ENCODE results near the gene SMIM33. TPM values are rescaled to one million over a fixed set of nuclear protein-coding genes. Genes with fewer than 3 reads are reported as not detected.

The SMIM33 gene
- total and polyA plus RNA-seq, 2 donors (not counting 1 experiment from before 2014, with no cell fraction given), result not detected

DNA sequence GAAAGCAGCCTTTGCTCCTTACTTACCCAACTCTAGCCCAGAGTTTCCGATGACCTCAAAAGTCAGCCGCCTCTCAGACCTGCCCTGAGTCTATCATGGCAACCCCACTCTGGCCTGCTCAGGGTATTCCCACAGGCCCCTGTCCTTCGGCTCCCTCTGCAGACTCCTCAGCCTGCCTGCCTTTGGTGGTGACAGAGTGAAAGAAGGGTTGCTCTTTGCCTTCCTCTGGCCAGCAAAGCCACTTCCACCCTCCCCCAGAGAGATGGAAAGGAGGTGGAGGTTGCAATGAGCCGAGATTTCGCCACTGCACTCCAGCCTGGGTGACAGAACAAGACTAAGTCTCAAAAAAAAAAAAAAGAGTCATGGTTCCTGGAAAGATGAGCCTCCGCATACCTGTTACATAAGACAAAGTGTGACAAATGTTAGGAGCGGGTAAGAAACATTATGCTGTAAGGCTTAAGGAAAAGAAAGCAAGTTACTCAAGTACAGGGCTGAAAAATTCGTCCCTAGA lies 2.3 kb upstream of the SMIM33 start:
- no peak for TF ChIP-seq EZH2 (IDR thresholded peaks at IDR 0.05; ENCODE audit: borderline replicate concordance, insufficient read depth, low read depth, low read length, poor library complexity, severe bottlenecking)
- TF ChIP-seq, protein P1, sequence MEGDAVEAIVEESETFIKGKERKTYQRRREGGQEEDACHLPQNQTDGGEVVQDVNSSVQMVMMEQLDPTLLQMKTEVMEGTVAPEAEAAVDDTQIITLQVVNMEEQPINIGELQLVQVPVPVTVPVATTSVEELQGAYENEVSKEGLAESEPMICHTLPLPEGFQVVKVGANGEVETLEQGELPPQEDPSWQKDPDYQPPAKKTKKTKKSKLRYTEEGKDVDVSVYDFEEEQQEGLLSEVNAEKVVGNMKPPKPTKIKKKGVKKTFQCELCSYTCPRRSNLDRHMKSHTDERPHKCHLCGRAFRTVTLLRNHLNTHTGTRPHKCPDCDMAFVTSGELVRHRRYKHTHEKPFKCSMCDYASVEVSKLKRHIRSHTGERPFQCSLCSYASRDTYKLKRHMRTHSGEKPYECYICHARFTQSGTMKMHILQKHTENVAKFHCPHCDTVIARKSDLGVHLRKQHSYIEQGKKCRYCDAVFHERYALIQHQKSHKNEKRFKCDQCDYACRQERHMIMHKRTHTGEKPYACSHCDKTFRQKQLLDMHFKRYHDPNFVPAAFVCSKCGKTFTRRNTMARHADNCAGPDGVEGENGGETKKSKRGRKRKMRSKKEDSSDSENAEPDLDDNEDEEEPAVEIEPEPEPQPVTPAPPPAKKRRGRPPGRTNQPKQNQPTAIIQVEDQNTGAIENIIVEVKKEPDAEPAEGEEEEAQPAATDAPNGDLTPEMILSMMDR (IDR thresholded peaks at IDR 0.05), result no peak
- no peak overlapping the region for H3K27ac ChIP-seq (ENCODE audit: low read length in 2 of 2)
- WGBS (ENCODE audit: insufficient coverage), result 72% methylated on average over 3 of the region's 8 CpGs
- Mint-ChIP-seq H3K4me3 (no peak overlapping the region), H3K27ac (no peak overlapping the region), H3K27me3 (peaks cover 16% of the 10 kb centered on the region), H3K4me1 (peaks cover 8% of the 10 kb centered on the region), H3K9me3 (ENCODE audit: insufficient read depth) (no peaks in the 10 kb centered on the region)
- no peak overlapping the region for H3K9ac ChIP-seq (ENCODE audit: low read length)
- ATAC-seq (ENCODE audit: low read depth) (no peak), DNase-seq (no peak)
- POLR2A ChIA-PET, result no interaction called here
- CTCF ChIA-PET, result no interaction called here
- H2AFZ ChIP-seq (ENCODE audit: insufficient read depth, low read depth, low read length, poor library complexity, severe bottlenecking), result no peak overlapping the region
- H3K4me3 ChIP-seq (ENCODE audit: control extremely low read depth in 1 of 5, extremely low read depth in 1 of 5, insufficient read depth in 1 of 5, low read depth in 2 of 5, low read length in 4 of 5), result no peak overlapping the region
- intact Hi-C loops (cut with micrococcal nuclease), result no loop called here
- H3K4me2 ChIP-seq (replicated peaks; ENCODE audit: low read depth, low read length, poor library complexity, severe bottlenecking), result no peak overlapping the region
- no peaks in the 10 kb centered on the region for H3K36me3 ChIP-seq (replicated peaks in 1 of 2; ENCODE audit: control extremely low read depth in 1 of 2, control insufficient read depth in 1 of 2, extremely low read depth in 1 of 2, insufficient read depth in 2 of 2, low read length in 1 of 2)
- H3K79me2 ChIP-seq (ENCODE audit: control insufficient read depth, insufficient read depth, low read length), result no peaks in the 10 kb centered on the region
- H3K4me1 ChIP-seq (ENCODE audit: control insufficient read depth in 2 of 2, insufficient read depth in 2 of 2, low read length in 2 of 2), result peaks cover 8 to 11% of the 10 kb centered on the region in 2 donors
- peaks cover 0 to 5% (median 0%) of the 10 kb centered on the region in 3 donors for H3K9me3 ChIP-seq (ENCODE audit: control extremely low read depth in 1 of 3, control insufficient read depth in 2 of 3, insufficient read depth in 1 of 3, low read length in 2 of 3)
- no peaks in the 10 kb centered on the region for H4K20me1 ChIP-seq (ENCODE audit: control insufficient read depth, insufficient read depth, low read length, poor library complexity, severe bottlenecking)
- peaks cover 0 to 9% (median 4%) of the 10 kb centered on the region in 4 experiments for H3K27me3 ChIP-seq (replicated peaks in 1 of 4; ENCODE audit: control extremely low read depth in 1 of 4, control insufficient read depth in 3 of 4, insufficient read depth in 4 of 4, low read length in 3 of 4)

- no peak for DNase-seq
- Histone ChIP-seq H3K9me3 (ENCODE audit: control extremely low read depth in 1 of 3, control insufficient read depth in 2 of 3, insufficient read depth in 1 of 3, low read length in 2 of 3) (peaks cover 0 to 5% (median 0%) of the 10 kb centered on the region in 3 donors), H4K20me1 (ENCODE audit: control insufficient read depth, insufficient read depth, low read length, poor library complexity, severe bottlenecking) (no peaks in the 10 kb centered on the region), H3K79me2 (ENCODE audit: control insufficient read depth, insufficient read depth, low read length) (no peaks in the 10 kb centered on the region), H2AFZ (ENCODE audit: insufficient read depth, low read depth, low read length, poor library complexity, severe bottlenecking) (no peak overlapping the region), H3K27ac (ENCODE audit: low read length in 2 of 2) (no peak overlapping the region), H3K4me2 (replicated peaks; ENCODE audit: low read depth, low read length, poor library complexity, severe bottlenecking) (no peak overlapping the region), H3K27me3 (replicated peaks in 1 of 4; ENCODE audit: control extremely low read depth in 1 of 4, control insufficient read depth in 3 of 4, insufficient read depth in 4 of 4, low read length in 3 of 4) (peaks cover 0 to 24% (median 11%) of the 10 kb centered on the region in 4 experiments), H3K36me3 (replicated peaks in 1 of 2; ENCODE audit: control extremely low read depth in 1 of 2, control insufficient read depth in 1 of 2, extremely low read depth in 1 of 2, insufficient read depth in 2 of 2, low read length in 1 of 2) (no peaks in the 10 kb centered on the region), H3K4me1 (ENCODE audit: control insufficient read depth in 2 of 2, insufficient read depth in 2 of 2, low read length in 2 of 2) (peaks cover 17 to 20% of the 10 kb centered on the region in 2 donors), H3K4me3 (ENCODE audit: control extremely low read depth in 1 of 5, extremely low read depth in 1 of 5, insufficient read depth in 1 of 5, low read depth in 2 of 5, low read length in 4 of 5) (no peak overlapping the region), H3K9ac (ENCODE audit: low read length) (no peak overlapping the region)
- CTCF ChIA-PET, result no interaction called here
- Mint-ChIP-seq H3K4me1 (peaks cover 16% of the 10 kb centered on the region), H3K27me3 (peaks cover 31% of the 10 kb centered on the region), H3K27ac (no peak overlapping the region), H3K4me3 (no peak overlapping the region), H3K9me3 (ENCODE audit: insufficient read depth) (no peaks in the 10 kb centered on the region)
- intact Hi-C loops (cut with micrococcal nuclease), result no loop called here
- TF ChIP-seq EZH2 (IDR thresholded peaks at IDR 0.05; ENCODE audit: borderline replicate concordance, insufficient read depth, low read depth, low read length, poor library complexity, severe bottlenecking), result no peak
- TF ChIP-seq, protein P1 (IDR thresholded peaks at IDR 0.05), result no peak
- no peak for ATAC-seq (ENCODE audit: low read depth)
- POLR2A ChIA-PET, result no interaction called here
- 79% methylated on average over 10 of the region's 15 CpGs for WGBS (ENCODE audit: insufficient coverage)
Measured at GRCh38 chr5:139472386-139473030, 1.7 kb downstream of the SMIM33 start.

All from B cell (primary cell).